DND-41 (cell line): Measurements from ENCODE around the gene TTC12.

ENCODE experiments used
- ATAC-seq: fragments of 200-7000 bp; cut with Tn5 transposase; 3 replicates; pipeline ENCODE4 v1.9.1; 2021; ENCODE audit warnings: low read depth; ENCODE audit not compliant: insufficient read depth
- DNase-seq: peaks from one replicate; pipeline ENCODE4 v3.0.0-alpha.2; 2020
- H2AFZ ChIP-seq: 2 replicates; pipeline ENCODE4 v1.6.0; 2012; ENCODE audit warnings: low read depth, low read length
- H3K27ac ChIP-seq: 2 replicates; pipeline ENCODE4 v1.5.1; 2012; ENCODE audit warnings: low read length, inconsistent platforms
- H3K27me3 ChIP-seq: fragments of 200-600 bp; sonication (generic); 2 replicates; pipeline ENCODE4 v1.6.0; 2012; ENCODE audit warnings: low read length, mild to moderate bottlenecking, inconsistent platforms; ENCODE audit not compliant: insufficient read depth, poor library complexity
- H3K36me3 ChIP-seq: 2 replicates; pipeline ENCODE4 v1.5.1; 2012; ENCODE audit warnings: low read length, inconsistent platforms; ENCODE audit not compliant: insufficient read depth
- H3K4me1 ChIP-seq: 2 replicates; pipeline ENCODE4 v1.5.1; 2012; ENCODE audit warnings: mild to moderate bottlenecking, low read length; ENCODE audit not compliant: insufficient read depth
- H3K4me2 ChIP-seq: 2 replicates; pipeline ENCODE4 v1.6.0; 2012; ENCODE audit warnings: mild to moderate bottlenecking, moderate library complexity, low read length, inconsistent platforms; ENCODE audit not compliant: insufficient read depth
- H3K4me3 ChIP-seq, 2 experiments: fragments of 200-600 bp in 1 of 2; shearing (Covaris generic) in 1 of 2; 2 replicates each; pipeline ENCODE4 v1.5.1; 2012 to 2016; ENCODE audit warnings: inconsistent platforms in 2 of 2, low read length in 2 of 2, mild to moderate bottlenecking in 2 of 2, low read depth in 1 of 2, moderate library complexity in 1 of 2
- H3K79me2 ChIP-seq: 2 replicates; pipeline ENCODE4 v1.6.0; 2012; ENCODE audit warnings: low read length, inconsistent platforms; ENCODE audit not compliant: insufficient read depth
- H3K9ac ChIP-seq: 2 replicates; pipeline ENCODE4 v1.6.0; 2012; ENCODE audit warnings: low read depth, mild to moderate bottlenecking, inconsistent platforms, low read length, moderate library complexity
- H3K9me3 ChIP-seq: 2 replicates; pipeline ENCODE4 v1.5.1; 2012; ENCODE audit warnings: low read length, moderate library complexity, mild to moderate bottlenecking, inconsistent platforms; ENCODE audit not compliant: insufficient read depth, severe bottlenecking
- H4K20me1 ChIP-seq: 2 replicates; pipeline ENCODE4 v1.6.0; 2012; ENCODE audit warnings: low read length; ENCODE audit not compliant: insufficient read depth
- EZH2 ChIP-seq: IDR thresholded peaks from 3 replicates; pipeline ENCODE4 v1.6.1; 2012; ENCODE audit warnings: borderline replicate concordance, low read depth, mild to moderate bottlenecking, moderate library complexity, low read length, inconsistent platforms; ENCODE audit not compliant: severe bottlenecking
- TF ChIP-seq, protein P1 (sequence below): IDR thresholded peaks from 2 replicates; pipeline ENCODE4 v1.5.1; 2012; ENCODE audit warnings: borderline replicate concordance, low read length, moderate library complexity, mild to moderate bottlenecking; ENCODE audit not compliant: poor library complexity, severe bottlenecking; ENCODE audit errors: extremely low read depth

The TTC12 gene

DNA sequence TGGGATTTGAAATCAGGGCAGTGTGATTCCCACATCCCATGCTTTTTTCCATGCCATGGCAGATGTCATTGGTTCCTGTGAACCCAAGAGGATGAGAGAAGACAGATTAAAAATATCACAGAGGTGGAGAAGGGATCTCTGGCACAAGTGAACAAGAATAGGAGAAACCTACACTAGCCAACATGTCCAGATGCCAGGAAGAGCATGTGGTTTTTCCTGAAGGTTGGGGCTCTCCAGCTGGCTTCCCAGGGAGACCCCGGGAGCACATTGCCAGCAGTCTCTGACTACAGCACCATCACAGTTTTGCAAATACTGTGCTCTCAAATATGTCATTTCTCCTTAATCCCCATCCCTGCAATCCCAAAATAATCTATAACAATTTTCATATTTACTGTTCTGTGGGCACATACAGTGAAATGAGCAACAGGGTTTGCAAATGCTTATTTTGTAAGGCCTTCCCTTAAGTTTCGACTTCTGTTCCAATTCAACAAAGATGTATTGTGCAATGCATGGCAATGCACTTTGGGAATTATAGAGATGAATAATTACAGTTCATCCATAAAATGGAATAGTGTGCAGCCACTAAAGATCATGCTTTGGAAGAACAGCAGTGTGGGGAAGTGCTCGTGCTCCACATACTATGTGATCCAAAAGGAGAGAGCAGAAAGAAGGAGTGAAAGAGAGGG is 78.0 kb downstream of the TTC12 start:
- Histone ChIP-seq H3K4me1 (no peaks in the 10 kb centered on the region), H3K36me3 (no peaks in the 10 kb centered on the region), H4K20me1 (no peaks in the 10 kb centered on the region), H2AFZ (no peak overlapping the region), H3K4me3 (no peak overlapping the region), H3K79me2 (no peaks in the 10 kb centered on the region), H3K4me2 (no peak overlapping the region), H3K9me3 (no peaks in the 10 kb centered on the region), H3K27me3 (peaks cover 6% of the 10 kb centered on the region), H3K27ac (no peak overlapping the region), H3K9ac (no peak overlapping the region)
- no peak for TF ChIP-seq EZH2
- TF ChIP-seq, protein P1, sequence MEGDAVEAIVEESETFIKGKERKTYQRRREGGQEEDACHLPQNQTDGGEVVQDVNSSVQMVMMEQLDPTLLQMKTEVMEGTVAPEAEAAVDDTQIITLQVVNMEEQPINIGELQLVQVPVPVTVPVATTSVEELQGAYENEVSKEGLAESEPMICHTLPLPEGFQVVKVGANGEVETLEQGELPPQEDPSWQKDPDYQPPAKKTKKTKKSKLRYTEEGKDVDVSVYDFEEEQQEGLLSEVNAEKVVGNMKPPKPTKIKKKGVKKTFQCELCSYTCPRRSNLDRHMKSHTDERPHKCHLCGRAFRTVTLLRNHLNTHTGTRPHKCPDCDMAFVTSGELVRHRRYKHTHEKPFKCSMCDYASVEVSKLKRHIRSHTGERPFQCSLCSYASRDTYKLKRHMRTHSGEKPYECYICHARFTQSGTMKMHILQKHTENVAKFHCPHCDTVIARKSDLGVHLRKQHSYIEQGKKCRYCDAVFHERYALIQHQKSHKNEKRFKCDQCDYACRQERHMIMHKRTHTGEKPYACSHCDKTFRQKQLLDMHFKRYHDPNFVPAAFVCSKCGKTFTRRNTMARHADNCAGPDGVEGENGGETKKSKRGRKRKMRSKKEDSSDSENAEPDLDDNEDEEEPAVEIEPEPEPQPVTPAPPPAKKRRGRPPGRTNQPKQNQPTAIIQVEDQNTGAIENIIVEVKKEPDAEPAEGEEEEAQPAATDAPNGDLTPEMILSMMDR, result no peak
- DNase-seq (no peak), ATAC-seq (no peak)

DNA sequence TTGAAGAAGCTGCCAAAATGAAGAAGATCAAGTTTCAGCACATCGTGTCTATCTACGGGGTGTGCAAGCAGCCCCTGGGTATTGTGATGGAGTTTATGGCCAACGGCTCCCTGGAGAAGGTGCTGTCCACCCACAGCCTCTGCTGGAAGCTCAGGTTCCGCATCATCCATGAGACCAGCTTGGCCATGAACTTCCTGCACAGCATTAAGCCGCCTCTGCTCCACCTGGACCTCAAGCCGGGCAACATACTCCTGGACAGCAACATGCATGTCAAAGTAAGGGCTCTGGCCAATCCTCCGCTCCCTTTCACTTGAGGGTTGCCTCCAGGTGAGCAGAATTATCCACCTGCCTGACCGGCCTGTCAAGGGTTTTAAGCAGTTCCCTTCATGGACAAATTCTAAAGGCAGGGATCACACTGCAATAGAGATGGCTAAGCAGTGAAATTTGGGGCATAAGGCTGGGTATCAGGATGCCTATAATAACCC is 79.2 kb downstream of the TTC12 start:
- ATAC-seq (no peak), DNase-seq (no peak)
- H3K27ac ChIP-seq, result no peak overlapping the region
- no peaks in the 10 kb centered on the region for H3K36me3 ChIP-seq
- no peaks in the 10 kb centered on the region for H3K9me3 ChIP-seq
- H4K20me1 ChIP-seq, result no peaks in the 10 kb centered on the region
- no peak overlapping the region for H3K4me3 ChIP-seq
- no peak overlapping the region for H2AFZ ChIP-seq
- H3K79me2 ChIP-seq, result no peaks in the 10 kb centered on the region
- peaks cover 6% of the 10 kb centered on the region for H3K27me3 ChIP-seq
- no peak overlapping the region for H3K9ac ChIP-seq
- no peaks in the 10 kb centered on the region for H3K4me1 ChIP-seq
- TF ChIP-seq EZH2, result no peak
- TF ChIP-seq, protein P1, result no peak
- H3K4me2 ChIP-seq, result no peak overlapping the region

DNA sequence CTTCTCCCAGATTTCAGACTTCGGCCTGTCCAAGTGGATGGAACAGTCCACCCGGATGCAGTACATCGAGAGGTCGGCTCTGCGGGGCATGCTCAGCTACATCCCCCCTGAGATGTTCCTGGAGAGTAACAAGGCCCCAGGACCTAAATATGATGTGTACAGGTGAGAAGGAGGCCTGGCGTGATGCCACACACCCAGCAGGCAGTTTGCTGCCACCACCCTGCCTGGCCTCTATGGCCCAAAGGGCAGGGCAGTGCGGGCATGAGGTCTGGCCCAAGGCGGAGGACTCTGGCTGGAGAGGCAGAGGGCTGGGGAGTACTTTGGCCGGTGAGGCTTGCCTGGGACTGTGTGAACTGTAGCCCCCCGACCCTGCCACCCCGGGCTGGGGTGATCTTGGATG is 80.5 kb downstream of the TTC12 start:
- Histone ChIP-seq H3K4me1 (no peaks in the 10 kb centered on the region), H3K79me2 (no peaks in the 10 kb centered on the region), H3K9ac (no peak overlapping the region), H3K9me3 (no peaks in the 10 kb centered on the region), H3K36me3 (no peaks in the 10 kb centered on the region), H3K27me3 (peaks cover 6% of the 10 kb centered on the region), H2AFZ (no peak overlapping the region), H3K4me2 (no peak overlapping the region), H3K4me3 (no peak overlapping the region), H3K27ac (no peak overlapping the region), H4K20me1 (no peaks in the 10 kb centered on the region)
- TF ChIP-seq, protein P1, result no peak
- no peak for TF ChIP-seq EZH2
- no peak for ATAC-seq
- no peak for DNase-seq
